Adrenal gland (tissue), 12 donors: ENCODE data around the gene PHOSPHO1. TPM values are rescaled to one million over a fixed set of nuclear protein-coding genes. Genes with fewer than 3 reads are reported as not detected.

Experiments used
- DNase-seq, 7 donors: peaks; one replicate each; pipeline ENCODE4 v3.0.0-alpha.2; 2019 to 2020
- H3K27ac ChIP-seq, 5 donors: fragments of 200-600 bp; sonication (generic) in 4 of 5; 1 replicate in 3 of 5; 2 replicates in 2 of 5; pipeline versions ENCODE4 v1.5.1 to v1.8.0; 2016 to 2020; ENCODE audit warnings: mild to moderate bottlenecking in 1 of 5
- H3K27me3 ChIP-seq: fragments of 200-600 bp; 2 replicates; pipeline ENCODE4 v1.8.0; 2021
- H3K36me3 ChIP-seq, 2 donors: fragments of 200-600 bp; replicated peaks in 1 of 2; 1 replicate in 1 of 2; 2 replicates in 1 of 2; pipeline versions ENCODE4 v1.5.1 to v1.8.0; 2018 to 2022
- H3K4me1 ChIP-seq, 2 donors: fragments of 200-600 bp; replicated peaks in 1 of 2; 1 replicate in 1 of 2; 2 replicates in 1 of 2; pipeline versions ENCODE4 v1.5.1 to v1.8.0; 2018 to 2021
- H3K4me3 ChIP-seq, 4 donors: fragments of 200-600 bp; sonication (generic) in 3 of 4; one replicate each; pipeline ENCODE4 v1.5.1; 2016 to 2018
- H3K9me3 ChIP-seq, 3 donors: fragments of 200-600 bp; sonication (generic) in 1 of 3; replicated peaks in 1 of 3; 1 replicate in 2 of 3; 2 replicates in 1 of 3; pipeline versions ENCODE4 v1.5.1 to v1.8.0; 2016 to 2021
- CTCF ChIP-seq, 6 experiments: fragments of 450-650 bp in 4 of 6; fragments of 200-600 bp in 2 of 6; sonication (generic) in 1 of 6; IDR thresholded peaks; 1 replicate in 5 of 6; 2 replicates in 1 of 6; pipeline versions ENCODE4 v1.5.1 to v1.8.0; 2016 to 2021; ENCODE audit warnings: antibody characterized with exemption in 6 of 6, mild to moderate bottlenecking in 2 of 6, moderate library complexity in 1 of 6
- POLR2A ChIP-seq, 2 donors: fragments of 450-650 bp; IDR thresholded peaks; one replicate each; pipeline ENCODE4 v1.6.1; 2017; ENCODE audit warnings: antibody characterized with exemption in 2 of 2, mild to moderate bottlenecking in 2 of 2, moderate library complexity in 1 of 2
- WGBS, 4 donors: extraction: QIAGEN DNeasy Blood & Tissue Kit in 2 of 4; methylation state at CpG; one replicate each; pipeline versions ENCODE4 v1.1.5 to v1.1.7; 2013 to 2017; 5-methylcytosine and 5-hydroxymethylcytosine counted together
- intact Hi-C, 2 donors: fragments of 100-400 bp; cut with DNase I; formaldehyde crosslinking; loops; one replicate each; pipeline versions ENCODE4 v1.14.1 to v1.15.0; 2022 to 2023
- polyA plus RNA-seq, 3 donors: library from polyadenylated mRNA; stranded (reverse); fragments of 200-250 nt in 2 of 3; fragments of 350-450 nt in 1 of 3; fragmentation: Illumina TruSeq in 1 of 3; extraction: RNeasy Lipid Tissue Mini Kit (QIAGEN cat#74804) in 1 of 3; gene quantifications; one replicate each; pipeline ENCODE4 v1.2.3, GENCODE V29; 2013 to 2014
- total RNA-seq, 9 donors: library from RNA; depleted of rRNA in 4 of 9; stranded (reverse); fragments of >200 nt in 4 of 9; fragments of 120-200 nt in 1 of 9; fragmentation: NEBNext Ultra II Directional in 1 of 9; extraction: Animal tissue kit (Norgen Biotek cat#: 25700) in 1 of 9; gene quantifications; one replicate each; pipeline versions ENCODE4 v1.1.0 to v1.2.4, GENCODE V29; 2013 to 2023
- donor health status: healthy with polysubstance abuse.
- donor health status: Bipolar disorder and iron deficiency.
- donor health status: DM: yes; HTN: yes; CAD: no.
- donor health status: DM: no; HTN: no; CAD: no.
- donor health status: DM: no; HTN: no; CAD: no.
- donor health status: DM: yes; HTN: yes; CAD: no.

PHOSPHO1 gene
- total and polyA plus RNA-seq, 12 donors: 0.25 to 5.5 (median 0.61) TPM; not detected in 5

- H3K36me3 ChIP-seq: no peaks in the 10 kb centered on the region
- intact Hi-C loops: no loop called here
- H3K9me3 ChIP-seq: no peaks in the 10 kb centered on the region
- TF ChIP-seq CTCF (IDR thresholded peaks at IDR 0.05) (no peak), POLR2A (IDR thresholded peaks at IDR 0.05) (no peak)
- DNase-seq: no peak
- H3K27ac ChIP-seq: no peak overlapping the region
- no peaks in the 10 kb centered on the region for H3K27me3 ChIP-seq
- H3K4me1 ChIP-seq: no peaks in the 10 kb centered on the region
- WGBS, 4 donors: 66 to 82% (median 75%) methylated on average over 2 of the region's 2 CpGs
- no peak overlapping the region for H3K4me3 ChIP-seq
Observed at GRCh38 chr17:49203796-49204195, 26.8 kb downstream of the PHOSPHO1 start.

GRCh38 chr17:49201481-49201927 lies 29.1 kb downstream of the PHOSPHO1 start:
- H3K27me3 ChIP-seq: no peaks in the 10 kb centered on the region
- no peaks in the 10 kb centered on the region for H3K4me1 ChIP-seq
- no peaks in the 10 kb centered on the region for H3K36me3 ChIP-seq
- intact Hi-C loops: no loop called here
- H3K4me3 ChIP-seq: no peak overlapping the region
- no peak overlapping the region for H3K27ac ChIP-seq
- TF ChIP-seq POLR2A (IDR thresholded peaks at IDR 0.05): no peak
- TF ChIP-seq CTCF (IDR thresholded peaks at IDR 0.05): no peak
- WGBS, 4 donors: 84 to 91% (median 89%) methylated on average over 8 of the region's 8 CpGs
- no peak for DNase-seq
- no peaks in the 10 kb centered on the region for H3K9me3 ChIP-seq

- WGBS, 4 donors: 85 to 96% (median 89%) methylated on average over 13 of the region's 13 CpGs
- Histone ChIP-seq H3K9me3 (no peaks in the 10 kb centered on the region), H3K27me3 (no peaks in the 10 kb centered on the region), H3K36me3 (no peaks in the 10 kb centered on the region), H3K4me1 (no peaks in the 10 kb centered on the region), H3K27ac (no peak overlapping the region), H3K4me3 (no peak overlapping the region)
- DNase-seq: no peak
- TF ChIP-seq POLR2A (IDR thresholded peaks at IDR 0.05): no peak
- intact Hi-C loops: no loop called here
Observed at GRCh38 chr17:49200423-49201083, 30.0 kb downstream of the PHOSPHO1 start.

DNA sequence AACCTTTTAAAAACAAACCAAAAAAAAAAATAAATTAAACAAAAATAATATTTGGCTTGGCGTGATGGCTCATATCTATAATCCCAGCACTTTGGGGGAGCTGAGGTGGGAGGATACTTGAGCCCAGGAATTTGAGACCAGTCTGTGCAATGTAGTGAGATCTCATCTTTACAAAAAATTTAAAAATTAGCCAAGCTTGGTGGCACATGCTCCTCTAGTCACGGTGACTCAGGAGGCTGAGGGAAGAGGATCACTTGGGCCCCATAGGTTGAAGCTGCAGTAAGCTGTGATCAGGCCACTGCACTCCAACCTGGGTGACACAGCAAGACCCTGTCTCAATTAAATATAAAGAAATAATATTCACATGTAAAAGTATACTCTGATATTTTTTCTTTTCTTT lies 32.4 kb downstream of the PHOSPHO1 start:
- Histone ChIP-seq H3K9me3 (no peaks in the 10 kb centered on the region), H3K36me3 (no peaks in the 10 kb centered on the region), H3K4me3 (no peak overlapping the region), H3K4me1 (peaks cover 5 to 6% of the 10 kb centered on the region in 2 donors), H3K27ac (no peak overlapping the region), H3K27me3 (no peaks in the 10 kb centered on the region)
- TF ChIP-seq POLR2A (IDR thresholded peaks at IDR 0.05): no peak
- no peak for TF ChIP-seq CTCF (IDR thresholded peaks at IDR 0.05)
- 57 to 95% (median 86%) methylated on average over 2 of the region's 2 CpGs for WGBS, 4 donors
- intact Hi-C loops: no loop called here
- no peak for DNase-seq
